ENCODE results near the gene PLCD4. TPM values are rescaled to one million over a fixed set of nuclear protein-coding genes. Genes with fewer than 3 reads are reported as not detected.
A peak's percentile ranks its signal among the peaks of the same experiment; 100 is the strongest.

The PLCD4 gene
- total and polyA plus RNA-seq, 2 of the 8 experiments (the other 6 are each of a cell fraction or from before 2014, with no cell fraction given), result 0.21 to 0.50 TPM

- ChIA-PET POLR2A (ENCODE audit: partially characterized antibody) (interaction anchor here (0.7 to 2.2 kb wide), 3 partner anchors 20 to 103 kb away, joined by 3 to 7 read pairs (median 3); partner anchors contain the start of genes RNF25 and STK36), CTCF (ENCODE audit: partially characterized antibody) (no interaction called here)
- H2BK120ac ChIP-seq (replicated peaks; ENCODE audit: low read depth, low read length), result no peak overlapping the region
- H3K4ac ChIP-seq (replicated peaks; ENCODE audit: insufficient read length, low read depth, low read length), result peak overlapping the region; percentile 27
- H4K20me1 ChIP-seq (replicated peaks in 1 of 2; ENCODE audit: control insufficient read depth in 1 of 2, insufficient read depth in 2 of 2, low read length in 2 of 2), result peaks cover 9 to 10% of the 10 kb centered on the region in 2 experiments
- peak overlapping the region; percentile 92 for H3K56ac ChIP-seq (replicated peaks; ENCODE audit: insufficient read length, low read depth, low read length)
- no peaks in the 10 kb centered on the region for H3K9me3 ChIP-seq (ENCODE audit: insufficient read depth in 2 of 2, low read depth in 1 of 2, low read length in 1 of 2)
- peaks cover 0 to 13% (median 4%) of the 10 kb centered on the region in 4 experiments; a peak in 6 of 7 replicates for H3K4me1 ChIP-seq (replicated peaks in 1 of 4; ENCODE audit: control insufficient read depth in 3 of 4, insufficient read depth in 4 of 4, low read length in 3 of 4)
- peaks cover 12% of the 10 kb centered on the region for H3K23me2 ChIP-seq (ENCODE audit: low read depth, low read length)
- H3K4me2 ChIP-seq (ENCODE audit: insufficient read depth in 1 of 2, low read depth in 2 of 2, low read length in 2 of 2), result peak overlapping the region; percentile 93 to 97
- H3K79me1 ChIP-seq (ENCODE audit: low read depth, low read length), result peaks cover 8% of the 10 kb centered on the region
- H3K23ac ChIP-seq (ENCODE audit: insufficient read length), result no peak overlapping the region
- H3K79me2 ChIP-seq (ENCODE audit: control insufficient read depth in 1 of 2, insufficient read depth in 2 of 2, low read length in 2 of 2), result peaks cover 29 to 87% of the 10 kb centered on the region in 2 experiments
- H3K27me3 ChIP-seq (replicated peaks in 1 of 4; ENCODE audit: control insufficient read depth in 3 of 4, extremely low read depth in 1 of 4, insufficient read depth in 3 of 4, low read length in 3 of 4), result no peaks in the 10 kb centered on the region
- no peak overlapping the region for H2BK20ac ChIP-seq (ENCODE audit: low read length)
- H2BK12ac ChIP-seq (ENCODE audit: low read depth, low read length), result no peak overlapping the region; the same call in 1 of the 2 replicates
- FAIRE-seq (no peak), DNase-seq (ENCODE audit: low read depth in 1 of 2, low spot score in 2 of 2) (no peak)
- peak overlapping the region; percentile 97 for H2BK5ac ChIP-seq (ENCODE audit: low read depth, low read length)
- no peak overlapping the region for H2AFZ ChIP-seq (ENCODE audit: low read length)
- peak overlapping the region; percentile 99; the same call in 1 of the 2 replicates for H4K8ac ChIP-seq (ENCODE audit: extremely low read depth, insufficient read depth, low read length)
- H3K36me3 ChIP-seq (ENCODE audit: control insufficient read depth in 2 of 4, insufficient read depth in 4 of 4, low read length in 3 of 4), result peaks cover under 1 to 22% (median 6%) of the 10 kb centered on the region in 4 experiments; a peak in 2 of 8 replicates
- peak overlapping the region; percentile 85 for H3K18ac ChIP-seq (ENCODE audit: extremely low read depth, low read length)
- no peak overlapping the region for H2AK5ac ChIP-seq (ENCODE audit: low read depth, low read length)
- H3K9ac ChIP-seq (replicated peaks in 1 of 4; ENCODE audit: extremely low read depth in 1 of 4, low read depth in 3 of 4, low read length in 3 of 4), result peak overlapping the region; percentile 91 to 96 (median 94)
- H2BK15ac ChIP-seq (ENCODE audit: low read length), result no peak overlapping the region
- no peak overlapping the region for H4K91ac ChIP-seq (replicated peaks; ENCODE audit: insufficient read length, low read length)
- 2% methylated on average over 31 of the region's 31 CpGs; no CpG with 5 or more reads in 1 of the 2 experiments for WGBS, 2 experiments (ENCODE audit: extremely low coverage in 1 of 2, insufficient coverage in 1 of 2, insufficient read length in 1 of 2, insufficient replicate concordance in 2 of 2, low coverage in 1 of 2, low lambda C conversion rate in 2 of 2, missing lambda C conversion rate in 1 of 2)
- no peak overlapping the region for H3K14ac ChIP-seq (ENCODE audit: insufficient read length)
- H3K27ac ChIP-seq (ENCODE audit: low read depth, low read length), result peak overlapping the region; percentile 99
- peak overlapping the region; percentile 70 for H4K5ac ChIP-seq (ENCODE audit: insufficient read length, low read depth, low read length)
- peak overlapping the region; percentile 86 to 96 (median 94) for H3K4me3 ChIP-seq (ENCODE audit: extremely low read depth in 1 of 4, insufficient read depth in 2 of 4, low read depth in 3 of 4, low read length in 4 of 4)
- TF ChIP-seq TAF7 (optimal IDR thresholded peaks at IDR 0.05; ENCODE audit: borderline replicate concordance, low read depth, low read length), result no peak
- peak; percentile 58; the same call in 1 of the 2 replicates for TF ChIP-seq TBP (IDR thresholded peaks at IDR 0.05; ENCODE audit: low read depth, low read length)
- no peak for TF ChIP-seq EP300 (IDR thresholded peaks at IDR 0.05; ENCODE audit: borderline replicate concordance in 1 of 2, low read depth in 2 of 2, low read length in 2 of 2)
- TF ChIP-seq FOSL1 (IDR thresholded peaks at IDR 0.05; ENCODE audit: insufficient read depth, low read depth, low read length), result no peak
- TF ChIP-seq SIX5 (IDR thresholded peaks at IDR 0.05; ENCODE audit: low read depth, low read length), result no peak
- peak; percentile 3 for TF ChIP-seq KDM4A (IDR thresholded peaks at IDR 0.05; ENCODE audit: low read depth, low read length, severe bottlenecking)
- peak; percentile 41; the same call in 1 of the 2 replicates for TF ChIP-seq PHF8 (conservative IDR thresholded peaks at IDR 0.05; ENCODE audit: low read depth, low read length)
- TF ChIP-seq JUND (IDR thresholded peaks at IDR 0.05; ENCODE audit: low read length), result no peak
- no peak for TF ChIP-seq EZH2 (IDR thresholded peaks at IDR 0.05; ENCODE audit: low read depth, low read length, severe bottlenecking)
- no peak for TF ChIP-seq SAP30 (IDR thresholded peaks at IDR 0.05; ENCODE audit: insufficient read depth, insufficient replicate concordance, low read length)
- TF ChIP-seq KDM5A (IDR thresholded peaks at IDR 0.05; ENCODE audit: low read length), result no peak
- no peak for TF ChIP-seq SP2 (IDR thresholded peaks at IDR 0.05; ENCODE audit: low read length)
- no peak for TF ChIP-seq CEBPB (IDR thresholded peaks at IDR 0.05; ENCODE audit: low read depth, low read length)
- TF ChIP-seq HDAC6 (IDR thresholded peaks at IDR 0.05; ENCODE audit: low read depth, low read length), result no peak
Observed at GRCh38 chr2:218569038-218569431, 38.7 kb upstream of the PLCD4 start.
